ENCODE data around the gene ATP8A1. TPM values are rescaled to one million over a fixed set of nuclear protein-coding genes. Genes with fewer than 3 reads are reported as not detected.

Gene ATP8A1
- total RNA-seq, 2 donors from 2014 or later = 17.0 to 29.2 TPM

GRCh38 chr4:42641656-42642055, 15.2 kb downstream of the ATP8A1 start:
- peaks cover 41% of the 10 kb centered on the region for H3K4me1 Mint-ChIP-seq
- no peaks in the 10 kb centered on the region for H3K36me3 Mint-ChIP-seq (ENCODE audit: low read depth)
- H3K27ac Mint-ChIP-seq = peak overlapping the region; percentile 86
- peak overlapping the region; percentile 69 for H3K4me3 Mint-ChIP-seq
- no peaks in the 10 kb centered on the region for H3K9me3 Mint-ChIP-seq
- no peaks in the 10 kb centered on the region for H3K27me3 Mint-ChIP-seq
- peak; percentile 72 for ATAC-seq (replicated peaks)

DNA sequence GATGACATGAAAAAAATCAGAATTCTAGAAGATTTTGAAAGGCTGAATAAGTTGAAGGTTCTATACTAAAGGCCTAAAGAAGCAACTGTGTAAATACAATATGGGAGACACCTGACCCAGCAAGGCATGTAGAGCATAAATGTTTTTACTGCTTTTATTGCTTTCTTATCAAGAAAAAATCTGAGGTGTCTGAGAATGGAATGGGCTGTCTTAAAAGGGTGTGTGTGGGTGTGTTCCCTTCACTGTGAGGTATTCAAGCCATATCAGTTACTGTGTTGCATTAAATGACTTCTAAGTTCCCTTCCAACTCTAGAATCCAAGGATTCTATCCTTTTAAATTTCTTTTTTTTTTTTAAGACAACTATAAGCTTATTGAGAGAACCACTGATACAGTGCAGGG, 15.7 kb downstream of the ATP8A1 start:
- no peaks in the 10 kb centered on the region for H3K36me3 Mint-ChIP-seq (ENCODE audit: low read depth)
- H3K27me3 Mint-ChIP-seq = no peaks in the 10 kb centered on the region
- peak overlapping the region; percentile 69 for H3K4me3 Mint-ChIP-seq
- ATAC-seq (replicated peaks) = no peak
- H3K27ac Mint-ChIP-seq = peak overlapping the region; percentile 86
- H3K4me1 Mint-ChIP-seq = peaks cover 42% of the 10 kb centered on the region
- H3K9me3 Mint-ChIP-seq = no peaks in the 10 kb centered on the region

DNA sequence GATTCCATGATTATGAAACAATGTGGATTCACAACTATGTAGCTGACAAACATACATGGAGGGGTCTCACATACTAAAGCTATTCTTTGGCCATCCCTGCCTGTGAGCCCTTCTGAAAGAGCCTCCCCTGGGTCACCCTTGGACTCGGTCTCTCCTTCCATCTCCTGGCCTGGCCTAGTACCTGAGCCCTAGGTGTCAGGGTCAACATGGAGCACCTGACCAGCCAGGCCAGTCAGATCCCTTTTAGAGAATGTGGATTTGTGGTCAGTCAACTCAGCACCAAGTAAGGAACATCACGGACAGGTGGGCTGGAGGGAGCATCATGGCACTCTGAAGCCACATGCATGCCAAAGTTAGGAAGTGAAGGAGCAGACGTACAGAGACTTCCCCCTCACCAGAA, 16.3 kb downstream of the ATP8A1 start:
- no peaks in the 10 kb centered on the region for H3K9me3 Mint-ChIP-seq

DNA sequence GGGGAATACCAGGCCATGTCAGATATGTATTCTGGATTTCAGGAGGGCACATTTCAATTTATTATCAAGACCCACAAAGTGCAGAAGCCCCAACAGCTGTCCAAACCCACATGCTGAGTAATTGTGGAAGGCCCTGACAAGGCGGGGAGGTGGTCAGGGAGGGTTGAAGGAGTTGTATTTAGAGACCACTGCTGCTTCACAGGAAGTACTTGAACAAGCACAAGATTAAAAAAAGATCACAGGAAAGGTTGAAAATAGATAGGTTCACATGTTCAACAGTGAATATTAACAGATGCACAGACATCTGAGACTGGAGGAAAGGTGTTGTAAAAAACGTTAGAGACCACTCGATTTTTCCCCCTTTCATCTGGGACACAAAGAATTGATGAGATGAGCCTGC, 17.9 kb downstream of the ATP8A1 start:
- Mint-ChIP-seq H3K9me3 (no peaks in the 10 kb centered on the region), H3K27me3 (no peaks in the 10 kb centered on the region), H3K36me3 (ENCODE audit: low read depth) (no peaks in the 10 kb centered on the region), H3K27ac (peak overlapping the region; percentile 84), H3K4me3 (peak overlapping the region; percentile 25), H3K4me1 (peaks cover 47% of the 10 kb centered on the region)
- peak; percentile 25 for ATAC-seq (replicated peaks)

More for the DNA sequence above, 16.3 kb downstream of the ATP8A1 start:
- Mint-ChIP-seq H3K36me3 (ENCODE audit: low read depth) (no peaks in the 10 kb centered on the region), H3K4me3 (peak overlapping the region; percentile 69), H3K27me3 (no peaks in the 10 kb centered on the region), H3K4me1 (peaks cover 46% of the 10 kb centered on the region), H3K27ac (peak overlapping the region; percentile 86)
- no peak for ATAC-seq (replicated peaks)

- H3K4me1 Mint-ChIP-seq = peaks cover 54% of the 10 kb centered on the region
These were observed 18.6 kb downstream of the ATP8A1 start for GRCh38 chr4:42638321-42638720.

GRCh38 chr4:42637867-42638266, 19.0 kb downstream of the ATP8A1 start:
- Mint-ChIP-seq H3K27ac (peak overlapping the region; percentile 2), H3K4me1 (peaks cover 57% of the 10 kb centered on the region), H3K4me3 (peak overlapping the region; percentile 25), H3K9me3 (no peaks in the 10 kb centered on the region), H3K36me3 (ENCODE audit: low read depth) (no peaks in the 10 kb centered on the region), H3K27me3 (no peaks in the 10 kb centered on the region)
- ATAC-seq (replicated peaks) = no peak

More at GRCh38 chr4:42638321-42638720, 18.6 kb downstream of the ATP8A1 start:
- ATAC-seq (replicated peaks) = no peak
- Mint-ChIP-seq H3K36me3 (ENCODE audit: low read depth) (no peaks in the 10 kb centered on the region), H3K27ac (no peak overlapping the region), H3K4me3 (peak overlapping the region; percentile 25), H3K9me3 (no peaks in the 10 kb centered on the region), H3K27me3 (no peaks in the 10 kb centered on the region)

- H3K36me3 Mint-ChIP-seq (ENCODE audit: low read depth) = no peaks in the 10 kb centered on the region
- no peak for ATAC-seq (replicated peaks)
- H3K27me3 Mint-ChIP-seq = no peaks in the 10 kb centered on the region
- peak overlapping the region; percentile 2 for H3K27ac Mint-ChIP-seq
- H3K9me3 Mint-ChIP-seq = no peaks in the 10 kb centered on the region
- H3K4me1 Mint-ChIP-seq = peaks cover 50% of the 10 kb centered on the region
- no peak overlapping the region for H3K4me3 Mint-ChIP-seq
These were observed 19.8 kb downstream of the ATP8A1 start for GRCh38 chr4:42637104-42637503.

DNA sequence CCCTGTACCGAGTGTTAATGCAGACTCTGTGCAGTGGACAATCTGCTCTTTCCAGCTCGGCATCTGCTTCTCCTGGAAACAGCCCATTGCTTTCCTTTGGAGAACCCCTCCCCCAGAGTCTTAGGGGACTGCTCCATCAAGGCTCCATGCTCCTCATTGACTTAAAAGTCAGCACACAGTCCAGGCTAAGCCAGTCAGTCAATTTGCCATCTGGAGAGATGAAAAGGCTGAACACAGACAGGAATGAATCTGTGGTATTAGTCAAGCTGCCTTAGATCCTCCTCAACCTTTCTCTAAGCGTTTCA, 20.3 kb downstream of the ATP8A1 start:
- no peaks in the 10 kb centered on the region for H3K36me3 Mint-ChIP-seq (ENCODE audit: low read depth)
- peaks cover 48% of the 10 kb centered on the region for H3K4me1 Mint-ChIP-seq
- no peak for ATAC-seq (replicated peaks)
- H3K9me3 Mint-ChIP-seq = no peaks in the 10 kb centered on the region
- H3K27ac Mint-ChIP-seq = peak overlapping the region; percentile 68
- H3K4me3 Mint-ChIP-seq = no peak overlapping the region
- H3K27me3 Mint-ChIP-seq = no peaks in the 10 kb centered on the region

DNA sequence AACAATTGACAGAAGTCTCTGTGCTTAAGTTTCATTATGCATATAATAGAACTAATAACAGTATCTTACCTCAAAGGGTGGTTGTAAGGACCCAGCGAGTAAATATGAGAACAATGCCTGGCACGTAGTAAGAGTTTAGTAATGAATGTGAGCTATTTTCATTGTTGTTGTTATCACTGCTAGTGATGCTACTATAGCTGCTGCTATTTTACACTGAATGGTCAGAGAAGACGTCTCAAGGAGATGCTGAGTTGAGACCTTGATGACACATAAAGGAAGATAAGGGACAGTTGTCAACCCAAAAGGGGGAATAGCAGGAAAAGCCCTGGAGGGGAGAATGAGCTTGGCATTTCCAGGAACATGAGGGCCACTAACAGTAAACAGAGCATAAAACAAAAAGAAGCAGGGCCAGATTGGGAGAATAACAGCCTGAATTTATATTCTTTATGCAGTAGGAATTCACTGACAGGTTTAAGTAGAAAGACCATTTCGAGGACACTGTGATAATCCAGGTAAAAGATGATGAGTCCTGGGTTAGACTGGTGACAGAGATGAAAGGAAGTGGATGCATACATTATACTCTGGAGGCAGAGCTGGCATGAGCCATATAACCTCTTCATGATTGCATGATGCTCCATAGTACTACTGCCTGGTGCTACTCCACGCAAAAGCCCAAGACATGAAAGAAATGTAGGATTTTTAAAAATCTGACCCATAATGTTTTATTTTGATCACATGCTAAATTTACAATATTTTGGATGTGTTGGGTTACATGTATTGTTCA, 23.1 kb downstream of the ATP8A1 start:
- Mint-ChIP-seq H3K27me3 (no peaks in the 10 kb centered on the region), H3K4me3 (peak overlapping the region; percentile 44), H3K36me3 (ENCODE audit: low read depth) (no peaks in the 10 kb centered on the region), H3K9me3 (no peaks in the 10 kb centered on the region), H3K4me1 (peaks cover 40% of the 10 kb centered on the region), H3K27ac (peak overlapping the region; percentile 87)
- peak; percentile 88 for ATAC-seq (replicated peaks)

DNA sequence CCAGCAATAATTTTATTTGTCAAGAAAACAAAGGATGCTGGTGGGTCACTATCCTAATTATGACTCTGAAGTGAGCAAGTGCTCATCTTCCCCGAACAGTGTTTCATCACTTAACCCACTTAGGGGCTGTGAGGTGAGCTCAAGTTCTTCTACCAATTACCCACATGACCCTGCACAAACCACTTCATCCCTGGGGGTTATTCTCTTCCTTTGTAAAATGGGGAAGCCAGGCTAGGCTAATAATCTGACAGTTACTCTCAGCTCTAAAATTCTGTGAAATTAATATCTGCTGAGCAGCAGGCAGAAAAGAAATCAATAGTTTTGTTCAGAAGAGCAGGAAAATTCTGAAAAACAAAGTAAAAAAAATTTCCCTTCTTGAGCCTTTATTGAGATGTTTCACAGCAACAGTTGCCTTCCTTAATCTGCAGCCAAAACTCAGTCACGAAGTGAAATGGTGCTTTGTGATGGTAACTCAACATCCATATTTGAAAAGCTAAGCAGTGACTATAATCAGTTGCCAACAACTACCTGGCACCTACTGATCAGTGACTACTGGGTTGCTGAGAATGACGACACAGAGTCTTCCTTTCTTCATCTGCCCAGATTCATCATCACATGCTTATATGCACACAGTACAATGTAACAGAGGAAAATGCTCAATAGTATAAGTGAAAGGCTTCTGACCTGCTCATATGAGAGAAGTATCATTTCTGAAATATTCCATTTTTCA, 24.1 kb downstream of the ATP8A1 start:
- no peaks in the 10 kb centered on the region for H3K36me3 Mint-ChIP-seq (ENCODE audit: low read depth)
- no peaks in the 10 kb centered on the region for H3K27me3 Mint-ChIP-seq
- H3K9me3 Mint-ChIP-seq = no peaks in the 10 kb centered on the region
- H3K4me3 Mint-ChIP-seq = peak overlapping the region; percentile 44
- peaks cover 46% of the 10 kb centered on the region for H3K4me1 Mint-ChIP-seq
- peak overlapping the region; percentile 87 for H3K27ac Mint-ChIP-seq
- peak; percentile 29 for ATAC-seq (replicated peaks)

DNA sequence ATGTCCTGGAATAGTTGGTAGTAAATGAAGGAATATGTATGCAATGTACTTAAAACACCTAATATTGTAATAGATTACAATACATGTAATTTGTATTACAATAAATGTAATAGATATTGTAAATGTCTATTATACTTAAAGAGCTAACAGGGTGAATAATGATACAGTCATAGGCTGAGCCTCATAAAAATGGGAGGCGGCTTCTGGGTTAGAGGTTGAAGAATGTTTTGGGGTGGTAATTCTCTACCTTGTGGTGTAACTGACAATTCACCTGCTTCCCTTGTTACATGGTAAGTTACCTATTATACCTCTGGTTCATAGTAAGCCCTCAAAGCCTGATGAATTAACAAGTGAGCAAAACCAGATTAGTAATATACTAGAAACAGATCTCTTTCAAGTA, 26.0 kb downstream of the ATP8A1 start:
- H3K27me3 Mint-ChIP-seq = no peaks in the 10 kb centered on the region
- ATAC-seq (replicated peaks) = no peak
- no peak overlapping the region for H3K4me3 Mint-ChIP-seq
- H3K27ac Mint-ChIP-seq = no peak overlapping the region
- peaks cover 16% of the 10 kb centered on the region for H3K36me3 Mint-ChIP-seq (ENCODE audit: low read depth)
- peaks cover 44% of the 10 kb centered on the region for H3K4me1 Mint-ChIP-seq
- H3K9me3 Mint-ChIP-seq = no peaks in the 10 kb centered on the region

DNA sequence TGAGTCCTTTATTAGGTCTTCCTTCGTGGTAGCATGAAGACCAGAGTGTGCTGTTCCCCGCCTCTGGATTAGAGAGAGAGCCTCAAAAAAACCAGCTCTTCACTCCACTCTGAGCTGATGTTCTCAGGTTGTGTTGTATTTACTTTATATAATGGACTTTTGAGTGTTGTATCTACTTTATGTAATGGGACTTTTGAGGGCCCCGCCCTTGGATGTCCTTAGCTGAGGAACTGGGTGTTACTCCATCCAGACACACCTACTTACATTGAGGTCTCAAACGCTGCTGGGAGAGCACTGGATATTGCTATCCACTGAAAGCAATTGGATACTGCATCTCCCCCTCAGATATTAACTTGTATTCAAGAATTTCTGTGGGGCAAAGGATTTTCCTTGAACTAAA, 28.2 kb downstream of the ATP8A1 start:
- Mint-ChIP-seq H3K4me3 (peak overlapping the region; percentile 61), H3K9me3 (no peaks in the 10 kb centered on the region), H3K27ac (peak overlapping the region; percentile 91), H3K36me3 (ENCODE audit: low read depth) (peaks cover 36% of the 10 kb centered on the region), H3K27me3 (no peaks in the 10 kb centered on the region), H3K4me1 (peaks cover 39% of the 10 kb centered on the region)
- no peak for ATAC-seq (replicated peaks)

GRCh38 chr4:42627885-42628646, 28.8 kb downstream of the ATP8A1 start:
- Mint-ChIP-seq H3K4me3 (peak overlapping the region; percentile 61), H3K36me3 (ENCODE audit: low read depth) (peaks cover 43% of the 10 kb centered on the region), H3K4me1 (peaks cover 32% of the 10 kb centered on the region), H3K27ac (peak overlapping the region; percentile 91), H3K27me3 (no peaks in the 10 kb centered on the region), H3K9me3 (no peaks in the 10 kb centered on the region)
- ATAC-seq (replicated peaks) = peak; percentile 94

GRCh38 chr4:42626629-42627146, 30.2 kb downstream of the ATP8A1 start:
- Mint-ChIP-seq H3K9me3 (no peaks in the 10 kb centered on the region), H3K36me3 (ENCODE audit: low read depth) (peaks cover 56% of the 10 kb centered on the region), H3K27ac (peak overlapping the region; percentile 91), H3K27me3 (no peaks in the 10 kb centered on the region), H3K4me3 (peak overlapping the region; percentile 61), H3K4me1 (peaks cover 27% of the 10 kb centered on the region)
- no peak for ATAC-seq (replicated peaks)
